Psoas muscle (tissue), 8 donors: ENCODE results near the gene ANKS4B. TPM values are rescaled to one million over a fixed set of nuclear protein-coding genes. Genes with fewer than 3 reads are reported as not detected.

ENCODE experiments used
- ATAC-seq, 4 donors: fragments of 200-7000 bp; cut with Tn5 transposase; one replicate each; pipeline ENCODE4 v1.9.1; 2020; ENCODE audit warnings: moderate library complexity in 3 of 4, mild to moderate bottlenecking in 2 of 4
- DNase-seq, 2 donors: peaks; one replicate each; pipeline ENCODE4 v3.0.0-alpha.2; 2020
- H3K27ac ChIP-seq: fragments of 200-600 bp; one replicate; pipeline ENCODE4 v1.8.0; 2022
- H3K27me3 ChIP-seq, 3 donors: fragments of 200-600 bp in 1 of 3; one replicate each; pipeline versions ENCODE4 v1.6.1 to v1.8.0; 2013 to 2022; ENCODE audit warnings: low read length in 2 of 3, mild to moderate bottlenecking in 2 of 3, moderate library complexity in 1 of 3; ENCODE audit not compliant: insufficient read depth in 3 of 3
- H3K36me3 ChIP-seq, 2 donors: fragments of 200-600 bp in 1 of 2; one replicate each; pipeline versions ENCODE4 v1.6.1 to v1.8.0; 2013 to 2022; ENCODE audit warnings: low read depth in 1 of 2, mild to moderate bottlenecking in 1 of 2, moderate library complexity in 1 of 2; ENCODE audit not compliant: insufficient read depth in 1 of 2
- H3K4me1 ChIP-seq: fragments of 200-600 bp; one replicate; pipeline ENCODE4 v1.8.0; 2022
- H3K4me3 ChIP-seq: fragments of 200-600 bp; one replicate; pipeline ENCODE4 v1.8.0; 2022; ENCODE audit warnings: mild to moderate bottlenecking
- H3K9me3 ChIP-seq: fragments of 200-600 bp; one replicate; pipeline ENCODE4 v1.8.0; 2022
- WGBS, 3 donors: extraction: QIAGEN DNeasy Blood & Tissue Kit; methylation state at CpG; one replicate each; pipeline versions ENCODE4 v1.1.6 to v1.1.7; 2013; 5-methylcytosine and 5-hydroxymethylcytosine counted together
- intact Hi-C, 2 donors: fragments of 100-400 bp; cut with DNase I; formaldehyde crosslinking; loops; one replicate each; pipeline versions ENCODE4 v1.11.0 to v1.14.2; 2022
- long read RNA-seq, 2 donors: library from polyadenylated mRNA; unstranded; transcript quantifications; one replicate each; pipeline ENCODE4 v2.0.0, GENCODE V29; 2021
- polyA plus RNA-seq, 3 donors: library from polyadenylated mRNA; stranded (reverse); fragments of 200-250 nt; gene quantifications; one replicate each; pipeline ENCODE4 v1.2.3, GENCODE V29; 2013
- total RNA-seq, 4 donors: library from RNA; stranded (reverse); fragmentation: NEBNext Ultra II Directional in 2 of 4; extraction: Animal tissue kit (Norgen Biotek cat#: 25700) in 2 of 4; gene quantifications; one replicate each; pipeline versions ENCODE4 v1.2.1 to v1.2.4, GENCODE V29; 2021 to 2023
- TF ChIP-seq, protein P1 (sequence below): fragments of 200-600 bp; IDR thresholded peaks from one replicate; pipeline ENCODE4 v1.8.0; 2022; ENCODE audit warnings: antibody characterized with exemption
- donor health status: healthy with polysubstance abuse.
- donor health status: DM: no; HTN: no; CAD: no; lungs with moderate emphysema.
- donor health status: Bipolar disorder and iron deficiency.
- donor health status: healthy.
- donor health status: DM: yes; HTN: yes; CAD: no.
- donor health status: DM: no; HTN: no; CAD: no.
- donor health status: DM: no; HTN: no; CAD: no.
- donor health status: DM: yes; HTN: yes; CAD: no.

Gene ANKS4B, protein sequence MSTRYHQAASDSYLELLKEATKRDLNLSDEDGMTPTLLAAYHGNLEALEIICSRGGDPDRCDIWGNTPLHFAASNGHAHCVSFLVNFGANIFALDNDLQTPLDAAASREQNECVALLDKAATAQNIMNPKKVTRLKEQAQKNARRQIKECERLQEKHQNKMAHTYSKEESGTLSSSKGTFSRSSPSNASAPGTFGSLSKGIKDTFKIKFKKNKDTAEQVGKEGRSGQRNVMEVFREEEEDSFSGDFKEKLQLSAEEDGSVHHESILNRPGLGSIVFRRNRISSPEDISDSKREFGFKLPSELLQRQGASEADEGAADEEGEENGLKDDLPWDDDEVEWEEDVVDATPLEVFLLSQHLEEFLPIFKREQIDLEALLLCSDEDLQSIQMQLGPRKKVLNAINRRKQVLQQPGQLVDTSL
- total RNA-seq (not detected), polyA plus RNA-seq (under 1 TPM in 1 of 3 donors, not detected in 2; 0.01 TPM)
- long read RNA-seq, donor 1: 0 reads
- long read RNA-seq, donor 2: 0 reads

DNA sequence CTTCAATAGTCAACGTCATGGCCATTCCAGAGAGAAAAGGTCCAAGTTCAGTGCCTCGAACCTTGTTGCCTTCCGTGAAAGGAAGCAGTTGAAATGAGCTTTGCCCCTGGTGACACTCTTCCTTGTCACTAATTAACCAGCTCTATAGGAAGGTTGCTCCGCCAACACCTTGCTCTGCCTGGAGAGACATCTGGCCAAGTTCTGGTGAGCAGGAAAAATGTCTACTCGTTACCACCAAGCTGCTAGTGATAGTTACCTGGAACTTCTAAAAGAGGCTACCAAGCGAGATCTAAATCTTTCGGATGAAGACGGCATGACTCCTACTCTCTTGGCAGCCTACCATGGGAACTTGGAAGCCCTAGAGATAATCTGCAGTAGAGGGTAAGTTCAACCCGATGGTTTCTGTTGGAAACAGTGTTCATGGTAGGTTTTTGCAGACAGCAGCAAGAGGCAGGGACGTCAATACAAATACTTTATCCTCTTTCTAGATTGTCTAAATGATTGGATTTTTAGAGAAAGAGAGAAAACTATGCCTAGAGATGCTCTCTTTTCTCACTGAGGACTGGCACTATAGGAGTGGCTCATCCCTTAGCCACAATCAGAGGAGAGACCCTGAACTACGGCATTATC, at the start of gene ANKS4B:
ANKS4B (plus strand) TSS at position 179 of the 630 bp plus-strand sequence; CDS start at position 218, 39 bp downstream.
- intact Hi-C loops: no loop called here

DNA sequence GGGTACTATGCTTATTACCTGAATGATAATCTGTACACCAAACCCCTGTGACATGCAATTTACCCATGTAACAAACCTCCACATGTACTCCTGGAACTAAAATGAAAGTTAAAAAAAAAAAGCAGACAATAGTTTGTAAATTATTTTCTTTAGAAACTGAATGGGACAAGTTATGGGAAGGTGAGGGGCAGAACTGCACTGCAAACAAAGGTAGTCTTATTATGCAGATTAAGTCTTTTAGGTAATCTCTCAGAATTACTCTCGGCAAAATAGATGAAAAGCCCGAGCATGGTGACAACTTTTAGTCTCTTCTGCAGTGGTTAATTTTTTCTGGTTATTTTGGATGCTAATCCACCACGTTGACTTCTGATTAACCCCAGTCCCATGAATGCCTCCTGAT, 49.5 kb upstream of the ANKS4B start:
- TF ChIP-seq, protein P1, sequence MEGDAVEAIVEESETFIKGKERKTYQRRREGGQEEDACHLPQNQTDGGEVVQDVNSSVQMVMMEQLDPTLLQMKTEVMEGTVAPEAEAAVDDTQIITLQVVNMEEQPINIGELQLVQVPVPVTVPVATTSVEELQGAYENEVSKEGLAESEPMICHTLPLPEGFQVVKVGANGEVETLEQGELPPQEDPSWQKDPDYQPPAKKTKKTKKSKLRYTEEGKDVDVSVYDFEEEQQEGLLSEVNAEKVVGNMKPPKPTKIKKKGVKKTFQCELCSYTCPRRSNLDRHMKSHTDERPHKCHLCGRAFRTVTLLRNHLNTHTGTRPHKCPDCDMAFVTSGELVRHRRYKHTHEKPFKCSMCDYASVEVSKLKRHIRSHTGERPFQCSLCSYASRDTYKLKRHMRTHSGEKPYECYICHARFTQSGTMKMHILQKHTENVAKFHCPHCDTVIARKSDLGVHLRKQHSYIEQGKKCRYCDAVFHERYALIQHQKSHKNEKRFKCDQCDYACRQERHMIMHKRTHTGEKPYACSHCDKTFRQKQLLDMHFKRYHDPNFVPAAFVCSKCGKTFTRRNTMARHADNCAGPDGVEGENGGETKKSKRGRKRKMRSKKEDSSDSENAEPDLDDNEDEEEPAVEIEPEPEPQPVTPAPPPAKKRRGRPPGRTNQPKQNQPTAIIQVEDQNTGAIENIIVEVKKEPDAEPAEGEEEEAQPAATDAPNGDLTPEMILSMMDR: no peak
- DNase-seq: no peak
- no peak overlapping the region for H3K4me3 ChIP-seq
- no peaks in the 10 kb centered on the region for H3K9me3 ChIP-seq
- WGBS, 3 donors: 68 to 79% (median 72%) methylated on average over 3 of the region's 3 CpGs
- no peaks in the 10 kb centered on the region for H3K27me3 ChIP-seq
- no peak for ATAC-seq
- intact Hi-C loops: no loop called here
- peaks cover 8 to 37% of the 10 kb centered on the region in 2 donors for H3K36me3 ChIP-seq
- H3K4me1 ChIP-seq: no peaks in the 10 kb centered on the region
- H3K27ac ChIP-seq: no peak overlapping the region

More for the DNA sequence above, at the start of gene ANKS4B:
- Histone ChIP-seq H3K27ac (no peak within 1 kb of the TSS), H3K4me3 (no peak within 1 kb of the TSS), H3K36me3 (no peaks in the 10 kb centered on the region), H3K9me3 (no peaks in the 10 kb centered on the region), H3K27me3 (no peaks in the 10 kb centered on the region), H3K4me1 (no peaks in the 10 kb centered on the region)
- ATAC-seq: no peak
- DNase-seq: no peak
- WGBS, 3 donors: 62 to 78% (median 70%) methylated on average over 11 of the region's 11 CpGs
- TF ChIP-seq, protein P1: no peak

DNA sequence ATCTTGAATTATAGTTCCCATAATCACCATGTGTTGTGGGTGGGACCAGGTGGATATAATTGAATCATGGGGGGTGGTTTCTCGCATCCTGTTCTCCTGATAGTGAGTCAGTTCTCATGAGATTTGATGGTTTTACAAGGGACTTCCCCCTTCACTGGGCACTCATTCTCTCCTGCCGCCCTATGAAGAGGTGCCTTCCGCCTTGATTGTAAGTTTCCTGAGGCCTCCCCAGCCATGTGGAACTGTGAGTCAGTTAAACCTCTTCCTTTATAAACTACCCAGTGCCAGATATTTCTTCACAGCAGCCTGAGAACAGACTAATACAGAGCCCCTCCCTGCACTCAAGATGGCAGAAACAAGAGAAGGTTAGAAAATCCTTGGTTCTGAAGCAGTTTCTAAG, 48.7 kb upstream of the ANKS4B start:
- H3K27ac ChIP-seq: no peak overlapping the region
- H3K27me3 ChIP-seq: no peaks in the 10 kb centered on the region
- no peaks in the 10 kb centered on the region for H3K4me1 ChIP-seq
- intact Hi-C loops: loop anchor here (5.0 kb wide), 3 partner anchors 92 to 1137 kb away; partner anchors contain the start of gene CRYM (in 1 of the 2)
- no peak for DNase-seq
- ATAC-seq: no peak
- peaks cover 8 to 29% of the 10 kb centered on the region in 2 donors for H3K36me3 ChIP-seq
- H3K4me3 ChIP-seq: no peak overlapping the region
- no peaks in the 10 kb centered on the region for H3K9me3 ChIP-seq
- TF ChIP-seq, protein P1: no peak
- 80 to 84% (median 82%) methylated on average over 3 of the region's 3 CpGs for WGBS, 3 donors

DNA sequence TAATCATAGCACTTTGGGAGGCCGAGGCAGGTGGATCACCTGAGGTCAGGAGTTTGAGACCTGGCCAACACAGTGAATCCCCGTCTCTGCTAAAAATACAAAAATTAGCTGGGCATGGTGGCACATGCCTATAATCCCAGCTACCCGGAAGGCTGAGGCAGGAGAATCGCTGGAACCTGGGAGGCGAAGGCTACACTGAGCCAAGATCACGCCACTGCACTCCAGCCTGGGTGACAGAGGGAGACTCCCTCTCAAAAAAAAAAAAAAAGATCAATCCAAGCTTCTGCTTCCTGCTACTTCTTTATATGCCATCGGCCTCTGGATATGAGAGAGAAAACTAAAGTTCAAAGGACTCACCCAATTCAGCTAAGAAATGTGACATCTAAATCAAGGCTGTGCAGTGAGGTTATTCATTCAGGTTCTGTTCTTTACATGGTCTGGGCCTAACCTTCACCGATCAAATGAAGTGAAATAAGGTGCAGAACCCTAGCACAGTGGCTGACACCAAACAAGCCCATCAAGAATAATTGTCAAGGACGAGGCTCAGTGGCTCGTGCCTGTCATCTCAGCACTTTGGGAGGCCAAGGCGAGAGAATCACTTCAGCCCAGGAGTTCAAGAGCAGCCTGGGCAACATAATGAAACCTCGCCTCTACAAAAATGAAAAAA, 47.7 kb upstream of the ANKS4B start:
- intact Hi-C loops: loop anchor here (5.0 kb wide), 3 partner anchors 92 to 1137 kb away; partner anchors contain the start of gene CRYM (in 1 of the 2)
- Histone ChIP-seq H3K27me3 (no peaks in the 10 kb centered on the region), H3K36me3 (peaks cover 5 to 20% of the 10 kb centered on the region in 2 donors), H3K27ac (no peak overlapping the region), H3K4me1 (no peaks in the 10 kb centered on the region), H3K4me3 (no peak overlapping the region), H3K9me3 (no peaks in the 10 kb centered on the region)
- DNase-seq (no peak), ATAC-seq (no peak)
- 75 to 81% (median 77%) methylated on average over 12 of the region's 12 CpGs for WGBS, 3 donors
- TF ChIP-seq, protein P1: no peak
